Measurements from ENCODE around the gene SEPTIN5. TPM values are rescaled to one million over a fixed set of nuclear protein-coding genes. Genes with fewer than 3 reads are reported as not detected.

SEPTIN5 gene
- total and polyA plus RNA-seq, 12 donors = 3.7 to 73.4 (median 14.9) TPM

GRCh38 chr22:19666673-19667593, 47.4 kb upstream of the SEPTIN5 start:
- H3K9me3 ChIP-seq (replicated peaks in 1 of 3) = no peaks in the 10 kb centered on the region
- 74 to 78% (median 75%) methylated on average over 21 of the region's 21 CpGs for WGBS, 4 donors
- no peaks in the 10 kb centered on the region for H3K36me3 ChIP-seq (replicated peaks in 1 of 2)
- no peak overlapping the region for H3K4me3 ChIP-seq
- intact Hi-C loops (cut with DNase I) = no loop called here
- no peak for TF ChIP-seq POLR2A (IDR thresholded peaks at IDR 0.05)
- no peak for TF ChIP-seq CTCF (IDR thresholded peaks at IDR 0.05)
- no peaks in the 10 kb centered on the region for H3K27me3 ChIP-seq
- no peak overlapping the region for H3K27ac ChIP-seq
- peak in 1 of 7 donors; percentile 31 for DNase-seq
- H3K4me1 ChIP-seq (replicated peaks in 1 of 2) = peaks cover 5 to 14% of the 10 kb centered on the region in 2 donors

GRCh38 chr22:19667872-19668740, 46.2 kb upstream of the SEPTIN5 start:
- DNase-seq = peak in 1 of 7 donors; percentile 43
- no peaks in the 10 kb centered on the region for H3K9me3 ChIP-seq (replicated peaks in 1 of 3)
- 87 to 92% (median 90%) methylated on average over 12 to 19 of the region's 19 CpGs for WGBS, 4 donors
- H3K4me1 ChIP-seq (replicated peaks in 1 of 2) = peaks cover 5 to 14% of the 10 kb centered on the region in 2 donors
- no peak overlapping the region for H3K4me3 ChIP-seq
- no peak for TF ChIP-seq POLR2A (IDR thresholded peaks at IDR 0.05)
- TF ChIP-seq CTCF (IDR thresholded peaks at IDR 0.05) = no peak
- no peaks in the 10 kb centered on the region for H3K27me3 ChIP-seq
- intact Hi-C loops (cut with DNase I) = no loop called here
- no peaks in the 10 kb centered on the region for H3K36me3 ChIP-seq (replicated peaks in 1 of 2)
- no peak overlapping the region for H3K27ac ChIP-seq

- Histone ChIP-seq H3K4me3 (no peak overlapping the region), H3K9me3 (replicated peaks in 1 of 3) (no peaks in the 10 kb centered on the region), H3K27ac (no peak overlapping the region), H3K4me1 (replicated peaks in 1 of 2) (peaks cover 2 to 7% of the 10 kb centered on the region in 2 donors), H3K27me3 (no peaks in the 10 kb centered on the region), H3K36me3 (replicated peaks in 1 of 2) (no peaks in the 10 kb centered on the region)
- peak in 1 of 7 donors; percentile 18 for DNase-seq
- intact Hi-C loops (cut with DNase I) = no loop called here
- WGBS, 4 donors = 91 to 94% (median 92%) methylated on average over 10 of the region's 10 CpGs
- TF ChIP-seq CTCF (IDR thresholded peaks at IDR 0.05) (no peak), POLR2A (IDR thresholded peaks at IDR 0.05) (no peak)
Measured at GRCh38 chr22:19668748-19669147, 45.6 kb upstream of the SEPTIN5 start.

- 55 to 77% (median 74%) methylated on average over 4 of the region's 4 CpGs for WGBS, 4 donors
- DNase-seq = peak in 1 of 7 donors; percentile 54
- Histone ChIP-seq H3K9me3 (replicated peaks in 1 of 3) (no peaks in the 10 kb centered on the region), H3K36me3 (replicated peaks in 1 of 2) (no peaks in the 10 kb centered on the region), H3K4me3 (no peak overlapping the region), H3K27me3 (no peaks in the 10 kb centered on the region), H3K4me1 (replicated peaks in 1 of 2) (no peaks in the 10 kb centered on the region), H3K27ac (no peak overlapping the region)
- intact Hi-C loops (cut with DNase I) = no loop called here
- TF ChIP-seq POLR2A (IDR thresholded peaks at IDR 0.05) (no peak), CTCF (IDR thresholded peaks at IDR 0.05) (no peak)
Measured at GRCh38 chr22:19669570-19669969, 44.7 kb upstream of the SEPTIN5 start.
